NT2/D1 (cell line): ENCODE results near the gene ADGRD1.

Experiments
- SUZ12 ChIP-seq: IDR thresholded peaks from 2 replicates; pipeline ENCODE4 v1.6.1; 2011; ENCODE audit not compliant: insufficient read length, insufficient read depth; ENCODE audit errors: extremely low read depth
- YY1 ChIP-seq: IDR thresholded peaks from 2 replicates; pipeline ENCODE4 v1.6.1; 2011; ENCODE audit not compliant: insufficient read length, insufficient read depth
- ZNF274 ChIP-seq: IDR thresholded peaks from 2 replicates; pipeline ENCODE4 v1.6.1; 2011; ENCODE audit warnings: mild to moderate bottlenecking, low read depth, low read length

DNA sequence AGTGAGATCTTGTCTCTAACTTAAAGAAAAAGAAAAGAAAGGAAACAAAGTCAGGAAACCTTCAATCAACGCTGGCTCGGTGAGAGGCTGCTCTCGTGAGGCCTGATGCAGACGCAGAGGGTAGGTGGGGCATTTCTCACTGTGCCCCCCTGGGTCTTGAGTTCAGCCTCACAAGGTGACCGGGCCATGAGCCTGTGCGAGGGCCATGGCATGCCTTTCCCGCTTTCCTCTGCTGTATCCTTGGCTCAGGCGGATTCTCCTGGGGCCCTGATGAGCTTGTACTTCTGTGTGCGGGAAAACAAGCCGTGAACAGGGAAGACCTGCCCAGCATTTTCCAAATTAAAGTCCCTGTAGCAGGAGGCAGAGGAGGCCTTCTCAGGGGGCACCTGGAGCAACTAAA lies 20.2 kb downstream of the ADGRD1 start:
- no peak for TF ChIP-seq ZNF274
- TF ChIP-seq SUZ12, result no peak
- TF ChIP-seq YY1, result no peak
